ENCODE data around the gene PIP5K1B.

Gene PIP5K1B

DNA sequence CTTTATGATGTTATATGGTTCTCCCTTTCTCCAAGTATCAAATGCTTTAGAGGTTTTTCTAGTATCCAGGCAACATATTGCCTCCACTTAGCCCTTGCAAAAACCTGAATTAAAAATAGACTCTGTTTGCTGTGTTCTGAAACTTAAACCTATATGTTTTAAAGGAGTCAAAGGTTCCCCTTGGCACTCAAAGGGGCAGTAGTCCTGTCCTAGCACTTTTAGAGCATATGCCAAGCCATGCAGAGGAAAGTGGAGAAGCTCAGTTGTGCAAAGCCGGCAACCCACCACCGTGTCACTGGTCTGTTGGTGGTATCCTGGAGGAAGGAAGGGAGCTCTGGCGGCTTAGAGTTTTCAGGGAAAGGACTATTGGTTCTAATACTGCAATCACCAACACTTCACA is 154.3 kb downstream of the PIP5K1B start:
- no peak for DNase-seq (ENCODE audit: low spot score)

DNA sequence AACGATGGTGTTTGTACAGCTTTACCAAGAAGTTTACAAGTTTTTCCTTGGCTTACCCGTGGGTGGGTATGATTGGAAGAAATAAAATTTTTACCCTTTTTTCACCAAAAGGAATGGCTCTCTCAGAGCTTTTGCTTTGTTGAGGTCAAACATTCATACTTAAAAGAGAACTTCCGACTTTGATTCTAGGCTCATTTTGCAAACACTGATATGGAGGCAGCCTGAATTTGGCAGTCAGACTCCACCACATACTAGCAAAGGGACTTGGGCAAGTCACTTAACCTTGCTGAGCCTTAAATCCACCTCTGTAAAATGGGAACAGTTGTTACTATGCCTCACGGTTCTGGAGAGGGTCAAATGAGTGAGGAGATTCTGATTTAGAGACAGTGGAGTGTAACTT is 155.4 kb downstream of the PIP5K1B start:
- no peak for DNase-seq (ENCODE audit: low spot score)

DNA sequence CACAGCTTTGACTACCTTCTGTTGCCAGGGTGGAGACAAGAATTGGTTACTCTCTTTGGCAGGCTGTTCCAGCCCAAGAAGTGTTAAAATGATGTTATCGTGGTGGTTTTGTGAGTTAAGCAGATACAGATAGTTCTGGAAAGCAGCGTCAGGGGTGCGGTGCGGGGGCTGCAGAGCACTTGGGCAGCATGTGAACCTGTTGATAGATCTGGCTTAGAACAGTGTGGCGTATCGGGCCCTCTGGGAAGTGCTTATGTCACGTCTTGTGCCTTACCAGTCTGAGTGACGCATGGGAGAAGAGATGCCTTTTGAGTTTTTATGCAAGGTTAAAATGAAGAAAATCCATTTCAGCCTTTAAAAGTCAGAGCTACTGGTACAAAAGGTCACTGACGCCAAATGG is 156.4 kb downstream of the PIP5K1B start:
- DNase-seq (ENCODE audit: low spot score) = no peak

DNA sequence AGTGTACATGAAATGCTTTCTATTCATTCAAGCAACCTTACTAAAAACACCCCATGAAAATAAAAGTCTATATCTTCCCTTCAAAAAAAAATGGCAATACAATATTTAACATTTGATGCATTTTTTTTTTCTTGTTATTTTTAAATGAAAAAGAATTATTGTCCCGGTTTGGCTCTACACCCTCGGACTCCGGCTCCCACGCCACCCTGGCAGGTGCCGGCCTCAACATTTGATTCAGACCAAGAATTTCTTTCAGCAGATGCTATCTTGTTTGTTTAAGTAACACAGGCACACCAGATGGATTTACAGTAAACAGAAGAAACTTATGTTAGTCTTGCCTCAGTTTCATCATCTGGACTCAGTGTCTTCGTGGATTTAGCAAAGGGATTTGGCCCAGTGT is 162.0 kb downstream of the PIP5K1B start:
- no peak for DNase-seq (ENCODE audit: low spot score)

DNA sequence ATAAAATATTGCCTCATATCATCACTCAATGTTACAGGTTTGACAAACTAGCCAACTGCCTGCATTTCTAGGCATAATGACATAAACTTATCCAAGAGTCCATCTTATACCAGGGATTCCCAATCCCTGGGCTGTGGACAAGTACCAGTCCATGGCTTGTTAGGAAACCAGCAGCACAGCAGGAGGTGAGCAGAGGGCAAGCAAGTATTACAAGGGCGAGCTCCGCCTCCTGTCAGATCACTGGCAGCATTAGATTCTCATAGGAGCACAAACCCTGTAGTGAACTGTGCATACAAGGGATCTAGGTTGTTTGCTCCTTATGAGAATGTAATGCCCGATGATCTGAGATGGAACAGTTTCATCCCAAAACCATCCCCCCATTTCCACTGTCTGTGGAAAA is 164.0 kb downstream of the PIP5K1B start:
- no peak for DNase-seq (ENCODE audit: low spot score)

DNA sequence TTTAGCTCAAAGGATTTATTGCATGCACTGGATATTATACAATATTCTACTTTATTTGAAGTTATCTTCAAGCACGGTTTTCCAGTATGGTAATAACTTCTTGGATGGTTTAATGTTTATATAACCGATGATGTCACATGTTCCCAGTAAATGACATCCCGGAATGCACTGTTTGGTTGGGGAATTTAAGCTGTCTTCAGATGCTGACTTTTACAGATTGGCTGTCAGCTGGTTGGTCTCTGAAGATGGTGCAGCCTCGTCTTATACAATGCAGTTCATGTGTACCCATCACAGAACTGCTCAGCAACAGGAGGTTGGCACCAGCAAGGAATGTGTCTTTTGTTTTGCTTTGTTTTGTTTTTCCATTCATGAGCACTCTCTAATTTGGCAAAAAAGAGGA is 165.0 kb downstream of the PIP5K1B start:
- no peak for DNase-seq (ENCODE audit: low spot score)

DNA sequence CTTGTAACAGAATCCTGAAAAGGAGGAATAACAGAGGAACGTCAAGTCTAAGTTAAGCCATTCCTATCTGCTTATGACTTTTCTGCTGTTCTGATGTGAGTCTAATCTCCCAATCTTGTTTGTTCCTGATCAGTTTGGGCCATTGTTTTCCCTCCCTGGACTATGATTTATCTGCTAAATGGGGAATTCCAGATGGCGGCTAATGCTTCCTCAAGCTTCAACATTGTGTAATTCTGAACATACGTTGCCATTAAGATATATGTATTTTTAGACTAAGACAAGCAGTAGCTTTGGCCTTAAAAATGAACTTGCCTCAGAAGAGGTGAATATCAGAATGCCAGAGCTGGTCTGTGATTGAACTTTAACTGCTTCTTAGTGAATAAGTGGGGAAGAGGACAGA is 166.2 kb downstream of the PIP5K1B start:
- DNase-seq (ENCODE audit: low spot score) = no peak

DNA sequence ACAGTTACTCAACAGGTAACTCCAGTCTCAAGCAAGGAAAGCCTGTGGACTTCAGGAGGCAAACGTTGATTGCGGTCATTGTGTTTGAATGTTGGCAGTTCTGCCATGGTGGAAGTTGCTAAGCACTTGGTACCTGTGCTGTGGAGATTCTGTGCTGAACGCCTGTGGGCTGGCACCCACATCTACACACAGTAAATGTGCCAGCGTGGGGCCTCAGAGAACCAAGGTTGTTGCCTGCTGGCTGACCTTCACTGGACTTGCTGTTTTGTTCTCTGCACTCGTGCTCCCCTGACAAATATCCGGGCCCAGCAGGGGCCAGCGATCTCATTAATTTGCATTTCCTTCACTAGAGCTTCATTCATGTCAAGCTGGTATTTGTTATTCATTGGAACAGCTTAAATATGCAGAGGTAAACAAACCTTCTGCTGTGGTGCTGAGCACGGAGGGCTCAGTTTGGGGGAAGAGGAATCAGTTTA is 167.0 kb downstream of the PIP5K1B start:
- no peak for DNase-seq (ENCODE audit: low spot score)

DNA sequence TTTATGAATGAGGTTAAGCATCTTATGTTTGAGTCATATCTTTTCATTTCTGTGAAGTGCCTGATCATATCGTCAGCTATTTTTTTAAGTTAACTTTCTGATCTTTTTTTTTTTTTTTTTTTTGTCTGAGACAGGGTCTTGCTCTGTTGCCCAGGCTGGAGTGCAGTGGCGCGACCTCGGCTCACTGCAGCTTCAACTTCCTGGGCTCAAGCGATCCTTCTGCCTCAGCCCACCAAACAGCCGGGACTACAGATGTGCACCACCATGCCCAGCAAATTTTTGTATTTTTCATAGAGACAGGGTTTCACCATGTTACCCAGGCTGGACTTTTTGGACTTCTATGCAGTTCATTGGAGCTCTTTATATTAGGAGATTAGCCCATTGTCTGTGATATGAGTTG is 168.1 kb downstream of the PIP5K1B start:
- DNase-seq (ENCODE audit: low spot score) = no peak

DNA sequence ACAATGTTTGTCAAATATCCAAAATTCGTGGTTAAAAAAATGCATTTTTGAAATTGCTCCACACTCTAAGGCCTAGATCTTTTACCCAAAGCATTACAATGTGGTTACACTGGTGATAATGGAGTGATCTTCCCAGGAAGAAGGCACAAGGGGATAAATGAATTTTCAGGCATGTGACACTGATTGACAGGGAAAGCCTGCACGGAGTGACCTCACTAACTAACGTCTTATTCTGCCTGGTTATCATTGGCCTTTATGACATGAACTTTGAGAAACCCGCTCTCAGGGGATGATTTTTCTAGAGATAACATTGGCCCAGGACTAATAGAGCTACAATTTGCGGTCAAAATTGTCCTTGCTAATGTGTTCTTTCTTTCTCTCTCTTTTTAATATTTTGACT is 171.2 kb downstream of the PIP5K1B start:
- no peak for DNase-seq (ENCODE audit: low spot score)

DNA sequence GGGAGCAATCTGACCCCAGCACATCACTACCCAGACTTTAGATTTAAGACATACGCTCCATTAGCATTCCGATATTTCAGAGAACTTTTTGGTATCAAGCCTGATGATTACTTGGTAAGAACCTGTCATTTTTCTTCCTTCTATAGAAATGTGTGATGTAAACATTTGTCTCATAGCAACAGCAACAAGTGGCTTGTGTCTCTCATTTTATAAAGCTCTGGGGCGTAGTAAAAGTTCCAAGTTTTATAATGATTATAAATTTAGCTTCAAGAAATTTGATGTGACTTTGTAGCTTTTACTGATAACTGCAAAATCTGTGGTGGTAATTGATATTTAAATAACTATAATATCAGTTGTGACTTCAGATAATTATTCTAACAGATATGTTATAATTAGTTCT is 171.6 kb downstream of the PIP5K1B start:
- DNase-seq (ENCODE audit: low spot score) = no peak

DNA sequence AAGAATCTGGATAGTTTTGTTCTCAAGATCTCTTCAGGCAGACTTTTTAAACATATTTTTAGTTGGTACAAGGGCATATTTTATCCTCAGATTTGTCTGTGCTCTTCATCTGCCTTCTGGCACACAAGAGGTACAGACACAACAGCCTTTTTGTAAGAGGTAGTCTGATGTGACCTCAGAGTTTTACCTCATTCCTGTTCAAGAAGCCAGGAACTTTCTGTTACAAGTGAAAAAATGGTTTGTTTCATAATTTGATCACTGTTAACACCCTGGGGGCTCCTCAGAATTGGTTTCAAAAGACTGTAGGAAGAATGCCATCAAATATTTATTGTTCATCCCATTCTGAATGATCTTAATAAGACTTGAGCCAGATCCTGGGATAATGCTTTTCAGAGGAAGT is 172.2 kb downstream of the PIP5K1B start:
- no peak for DNase-seq (ENCODE audit: low spot score)

DNA sequence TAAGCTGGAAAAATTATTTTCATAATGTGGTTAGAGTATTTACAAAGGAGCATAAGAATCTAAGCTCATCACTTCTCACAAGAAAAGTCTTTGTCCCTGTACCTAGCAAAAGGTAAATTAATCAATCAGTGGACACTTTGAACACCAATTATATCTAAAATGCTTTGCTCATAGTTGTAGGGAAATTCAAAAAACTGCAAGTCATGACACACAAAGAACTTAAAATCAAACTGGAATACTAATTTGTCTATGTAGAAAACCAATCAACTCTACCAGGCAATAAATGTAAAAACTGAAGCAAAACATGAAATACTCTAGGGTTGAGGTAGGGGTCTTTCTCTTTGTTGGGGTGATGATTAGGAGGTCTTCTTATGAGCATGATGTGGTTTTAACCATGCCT is 173.4 kb downstream of the PIP5K1B start:
- no peak for DNase-seq (ENCODE audit: low spot score)

DNA sequence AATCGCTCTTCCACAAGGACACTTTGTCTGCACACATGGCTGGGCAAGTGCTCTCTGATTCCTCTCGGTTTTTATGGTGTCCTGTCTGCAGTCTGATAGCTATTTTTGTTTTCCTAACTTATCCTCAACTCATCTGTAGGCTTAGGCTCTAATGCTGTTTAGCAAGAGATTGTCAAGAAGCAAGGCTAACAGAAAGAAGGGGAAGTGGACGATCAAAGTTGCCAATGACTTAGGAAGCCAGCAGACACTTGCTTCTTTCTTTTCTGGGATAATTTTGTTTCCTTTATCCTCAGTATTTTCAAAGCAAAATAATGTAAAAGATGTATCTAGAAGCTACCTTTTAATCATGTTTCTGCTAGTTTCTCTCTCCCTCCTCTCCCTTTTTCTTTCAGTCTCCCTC is 178.2 kb downstream of the PIP5K1B start:
- no peak for DNase-seq (ENCODE audit: low spot score)

DNA sequence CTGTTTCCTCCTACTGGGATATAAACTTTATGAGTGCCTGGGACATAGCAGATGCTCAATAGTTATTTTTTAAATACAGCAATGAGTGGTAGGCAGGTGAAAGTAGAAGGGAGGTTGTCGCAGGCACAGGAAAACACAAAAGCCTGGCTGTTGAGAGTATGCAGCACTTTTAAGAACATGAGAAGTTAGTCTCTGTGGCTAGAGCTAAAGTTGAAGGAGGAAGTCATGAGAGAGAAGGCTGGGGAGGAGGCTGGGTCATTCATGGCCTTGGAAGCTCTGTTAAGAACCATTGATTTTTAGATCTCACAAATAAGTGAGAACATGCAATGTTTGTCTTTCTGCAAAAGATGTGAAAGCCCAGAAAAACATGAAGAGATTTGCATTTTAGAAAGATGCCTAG is 182.2 kb downstream of the PIP5K1B start:
- no peak for DNase-seq (ENCODE audit: low spot score)

DNA sequence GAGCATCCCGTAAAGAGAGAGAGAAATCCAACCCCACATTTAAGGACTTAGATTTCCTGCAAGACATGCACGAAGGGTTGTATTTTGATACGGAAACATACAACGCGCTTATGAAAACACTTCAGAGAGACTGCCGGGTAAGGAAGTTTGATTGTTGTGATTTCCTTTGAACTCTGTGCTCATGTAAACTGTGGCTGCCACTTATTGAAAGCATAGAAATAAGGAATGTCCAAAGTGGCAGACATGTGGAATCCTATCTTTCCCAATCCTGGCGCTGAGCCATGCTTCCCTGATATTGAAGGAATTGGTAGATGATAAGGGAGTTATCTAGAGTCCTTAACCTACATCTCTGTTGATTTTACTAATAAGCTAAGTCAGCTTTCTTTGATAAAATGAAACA is 189.5 kb downstream of the PIP5K1B start:
- no peak for DNase-seq (ENCODE audit: low spot score)

DNA sequence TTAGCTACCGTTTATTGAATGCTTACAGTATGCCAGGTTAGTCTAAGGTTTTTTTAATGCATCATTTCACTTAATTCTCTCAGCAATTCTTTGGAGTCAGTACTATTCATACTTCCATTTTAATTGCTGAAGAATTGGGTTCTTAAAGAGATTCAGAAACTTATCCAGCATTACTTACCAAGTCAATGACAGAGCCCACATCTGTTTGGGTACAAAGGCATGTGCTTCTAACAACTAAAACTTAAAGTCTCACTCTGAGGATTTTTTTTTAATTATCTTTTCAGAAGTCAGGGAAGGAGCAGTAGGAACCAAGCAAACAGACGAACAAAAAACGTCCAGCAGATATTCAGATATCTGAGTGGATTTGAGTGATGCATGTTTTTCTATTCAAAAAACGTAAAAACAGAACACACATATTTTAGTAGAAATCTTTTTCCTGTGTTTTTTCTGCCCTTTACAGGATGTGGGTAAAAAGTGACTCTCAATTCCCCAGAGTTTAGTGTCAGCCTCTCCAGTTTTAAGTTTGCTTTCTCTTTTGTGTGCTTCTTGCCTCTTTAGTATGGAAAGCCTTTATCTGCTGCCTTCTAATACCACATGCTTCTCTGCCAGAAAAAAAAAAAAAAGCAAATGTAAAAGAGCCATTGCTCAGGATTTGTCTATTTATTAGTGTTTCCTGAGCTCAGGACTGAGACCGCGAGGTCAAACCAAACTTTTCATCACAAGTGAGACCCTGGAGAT is 190.9 kb downstream of the PIP5K1B start:
- DNase-seq (ENCODE audit: low spot score) = no peak

DNA sequence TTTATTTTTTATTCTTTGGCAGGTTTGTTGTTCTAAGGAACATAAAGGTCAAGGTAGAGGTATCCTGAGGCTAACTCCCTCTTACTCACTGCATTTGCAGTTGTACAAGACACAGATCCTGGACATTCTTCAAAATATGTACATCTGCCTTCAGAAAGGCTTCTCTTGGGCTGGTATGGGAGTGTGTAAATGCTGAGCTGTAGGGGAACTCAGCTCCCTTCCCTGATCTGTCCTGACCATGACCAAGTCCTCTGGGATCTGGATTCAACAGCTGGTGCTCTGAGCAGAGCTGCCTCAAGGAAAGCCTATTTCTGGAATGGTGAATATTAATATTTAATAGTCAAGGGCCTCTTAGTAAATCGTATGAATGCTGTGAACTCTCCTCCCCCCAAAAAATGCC is 191.4 kb downstream of the PIP5K1B start:
- DNase-seq (ENCODE audit: low spot score) = no peak

DNA sequence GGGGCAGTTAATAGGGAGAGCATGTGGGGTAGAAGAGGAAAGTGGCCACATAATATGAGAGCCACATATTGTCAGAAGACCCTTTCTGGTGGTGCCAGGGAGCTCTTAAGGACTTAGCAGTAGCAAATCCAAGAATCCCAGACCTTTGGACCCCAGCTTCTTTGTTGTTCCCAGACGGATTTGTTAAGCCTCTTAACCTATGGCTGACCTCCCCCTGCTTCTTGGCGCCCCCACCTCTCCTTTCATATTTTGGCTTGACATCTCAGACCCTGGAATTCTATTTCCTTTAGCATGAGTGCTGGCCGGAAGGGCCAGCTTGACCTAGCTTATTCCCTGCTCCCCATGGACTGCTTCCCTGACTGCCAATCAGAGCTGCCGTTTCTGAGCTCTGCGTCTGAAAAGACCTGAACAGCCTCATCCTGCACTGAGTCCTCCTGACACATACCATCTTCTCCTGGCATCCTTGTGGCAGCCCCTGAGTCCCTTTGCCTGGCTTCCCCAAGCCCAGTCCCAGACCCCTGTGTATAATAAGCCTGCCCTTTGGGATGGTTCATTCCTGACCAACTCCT is 192.6 kb downstream of the PIP5K1B start:
- DNase-seq (ENCODE audit: low spot score) = no peak

DNA sequence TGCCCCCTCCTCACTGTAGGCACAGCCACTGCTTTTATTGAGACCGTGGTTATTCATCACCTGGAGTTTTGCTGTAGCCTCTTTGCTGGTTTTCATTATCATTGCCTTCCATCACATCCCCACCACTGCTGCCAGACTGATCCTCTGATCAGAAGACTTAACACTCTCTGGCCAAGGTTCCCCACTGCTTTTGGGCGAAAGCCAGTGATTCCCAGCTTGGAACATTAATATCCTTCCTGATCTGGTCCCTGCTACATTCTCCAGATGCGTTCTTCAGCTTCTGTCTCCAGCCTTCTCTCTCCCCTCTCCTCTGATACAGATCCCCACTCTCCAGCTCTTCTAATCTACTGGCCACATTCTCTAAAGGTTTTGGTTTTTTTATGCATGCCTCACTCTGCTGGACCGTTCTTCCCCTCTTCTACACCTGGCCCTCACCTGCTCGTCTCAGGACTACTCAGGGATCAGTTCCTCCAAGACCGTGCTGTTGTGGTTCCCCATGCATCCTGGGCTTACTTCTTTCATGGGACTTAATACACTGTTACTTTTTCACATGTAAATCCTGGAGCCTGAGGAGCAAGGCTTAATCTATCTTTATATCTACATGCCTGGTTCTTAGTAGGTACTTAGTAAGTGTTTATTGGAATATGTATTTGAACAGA is 193.9 kb downstream of the PIP5K1B start:
- DNase-seq (ENCODE audit: low spot score) = no peak

DNA sequence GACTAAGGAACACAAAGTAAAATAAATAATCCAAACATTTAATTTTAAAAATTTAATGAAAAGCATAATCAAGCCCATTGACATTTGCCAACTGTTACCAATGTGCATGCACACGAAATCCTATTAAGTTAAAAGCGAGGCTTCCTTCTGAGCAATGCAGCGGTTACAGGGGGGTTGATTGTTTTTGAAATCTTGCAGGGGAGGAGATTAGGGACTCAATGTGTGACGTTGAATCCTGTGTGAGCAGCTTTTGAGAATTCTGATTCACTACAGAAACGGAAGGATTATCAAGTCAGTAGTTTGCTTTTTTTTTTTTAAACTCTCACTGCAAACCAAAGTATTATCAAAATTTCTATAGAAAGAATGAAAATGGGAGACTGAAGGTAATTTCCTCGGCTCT is 199.4 kb downstream of the PIP5K1B start:
- DNase-seq (ENCODE audit: low spot score) = no peak

DNA sequence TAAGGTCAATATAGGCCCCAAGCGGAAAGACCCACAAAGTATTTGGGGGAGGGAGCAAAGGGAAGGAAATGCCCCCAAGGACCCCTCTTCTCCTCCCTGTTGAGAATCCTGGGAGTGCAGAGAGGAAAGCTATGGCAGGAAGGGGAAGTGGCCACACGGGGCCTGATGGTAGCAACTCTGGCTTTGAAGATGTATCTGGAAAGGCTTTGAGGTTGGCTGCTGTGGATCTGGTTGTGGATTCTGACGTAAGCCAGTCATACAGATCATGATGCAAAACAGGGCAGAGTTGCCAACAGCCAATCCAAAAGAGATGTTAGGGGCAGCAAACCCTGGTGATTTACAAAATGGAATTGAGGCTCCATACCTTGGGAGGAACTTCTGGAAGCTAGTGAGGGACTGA is 200.1 kb downstream of the PIP5K1B start:
- DNase-seq (ENCODE audit: low spot score) = no peak

DNA sequence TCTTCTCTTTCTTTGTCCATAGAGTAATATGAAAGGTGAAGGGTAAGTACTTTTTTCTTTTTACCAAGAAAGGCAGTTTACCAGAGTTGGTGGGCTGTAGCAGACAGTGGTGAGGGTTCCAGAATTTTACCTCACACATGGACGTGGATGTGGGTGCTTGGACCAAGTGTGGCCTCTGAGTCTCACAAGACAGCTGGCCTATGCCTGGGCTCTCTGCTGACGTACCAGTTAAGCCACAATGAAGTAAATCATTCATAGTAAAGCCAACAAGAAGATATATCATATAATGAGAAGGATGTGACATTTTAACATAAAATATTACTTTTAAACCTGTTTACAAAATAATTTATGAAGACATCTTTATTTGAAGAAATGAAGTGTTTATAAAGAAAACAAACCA is 202.9 kb downstream of the PIP5K1B start:
- DNase-seq (ENCODE audit: low spot score) = no peak

DNA sequence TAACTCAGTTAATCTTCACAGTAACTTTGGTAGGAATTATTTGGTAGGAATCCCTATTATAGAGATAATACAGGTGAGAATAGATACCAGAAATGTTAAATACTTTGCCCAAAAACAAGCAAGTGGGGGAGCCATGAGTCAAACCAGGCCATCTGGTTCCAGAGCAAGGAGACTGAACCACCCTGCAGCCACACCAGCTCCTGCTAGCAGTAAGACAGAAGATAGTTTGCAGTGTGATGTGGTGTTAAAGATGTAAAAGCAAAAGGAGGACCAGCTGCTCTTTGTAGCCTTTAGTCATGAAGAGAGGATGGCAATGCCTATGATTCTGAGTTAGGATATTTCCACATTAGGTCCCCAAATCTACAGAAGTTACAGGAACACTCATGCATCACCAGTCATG is 207.5 kb downstream of the PIP5K1B start:
- no peak for DNase-seq (ENCODE audit: low spot score)
